Stimulated activated CD8-positive, alpha-beta memory T cell treated with anti-CD3 and anti-CD28 coated beads, Interleukin-12 subunit alpha, Interleukin-12 subunit beta, amount 100 ng/mL, for 24 hours (primary cell): Measurements from ENCODE around the gene NAV2.

Source experiments
- DNase-seq: peaks from one replicate; pipeline ENCODE4 v3.0.0-alpha.2; 2020; ENCODE audit errors: extremely low read depth

The NAV2 gene

DNA sequence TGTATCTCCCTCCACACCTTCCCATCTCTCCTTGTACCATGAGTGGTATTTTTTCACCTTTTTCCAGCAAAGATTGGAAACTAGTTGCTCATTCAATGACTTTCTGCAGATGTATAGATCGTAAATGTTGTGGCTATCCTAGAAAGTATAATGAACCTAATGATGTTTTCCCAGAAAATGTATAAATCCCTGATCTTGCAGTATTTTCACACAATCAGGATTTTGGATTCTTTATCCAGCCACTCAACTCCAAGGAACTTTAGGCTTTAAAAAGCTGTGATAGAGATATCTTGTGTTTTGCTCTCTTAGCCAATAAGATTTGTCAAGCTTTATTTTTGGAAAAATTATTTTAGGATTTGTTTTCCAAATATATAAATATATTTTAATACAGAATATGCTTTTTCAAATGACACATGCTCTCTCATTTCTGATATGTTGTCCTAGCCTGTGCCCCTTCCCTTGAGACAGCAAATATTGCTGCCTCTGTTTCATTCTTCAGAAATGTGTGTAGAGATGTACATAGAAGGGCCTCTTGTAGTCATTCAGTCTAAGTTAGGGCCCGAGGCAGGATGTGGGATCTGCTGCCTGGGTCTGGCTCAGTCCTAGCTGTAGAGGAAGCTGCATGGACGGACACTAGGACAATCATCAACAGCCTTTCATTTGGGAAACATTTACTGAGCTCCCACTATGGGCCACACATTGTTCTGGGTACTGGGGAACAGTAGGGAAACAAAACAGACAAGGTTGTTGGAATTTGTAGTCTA is 62.4 kb downstream of the NAV2 start:
- no peak for DNase-seq

DNA sequence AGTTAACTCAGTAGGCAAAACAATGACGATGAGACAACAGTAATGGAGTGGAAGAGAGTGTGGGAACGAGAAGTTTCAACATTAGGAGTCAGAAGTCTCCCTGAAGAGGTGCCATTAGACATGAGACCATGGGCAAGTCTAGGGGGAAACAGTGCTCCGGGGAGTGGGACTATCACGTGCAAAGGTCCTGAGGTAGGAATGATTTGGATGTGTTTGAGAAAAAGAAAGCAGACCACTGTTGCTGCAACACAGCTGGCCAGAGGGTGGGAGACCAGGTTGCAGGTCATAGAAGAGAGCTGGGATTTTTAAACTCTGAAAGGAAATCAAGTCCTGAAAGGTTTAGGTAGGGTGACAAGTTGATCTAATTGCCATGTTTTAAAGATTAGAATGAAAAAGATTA is 63.0 kb downstream of the NAV2 start:
- DNase-seq = no peak

DNA sequence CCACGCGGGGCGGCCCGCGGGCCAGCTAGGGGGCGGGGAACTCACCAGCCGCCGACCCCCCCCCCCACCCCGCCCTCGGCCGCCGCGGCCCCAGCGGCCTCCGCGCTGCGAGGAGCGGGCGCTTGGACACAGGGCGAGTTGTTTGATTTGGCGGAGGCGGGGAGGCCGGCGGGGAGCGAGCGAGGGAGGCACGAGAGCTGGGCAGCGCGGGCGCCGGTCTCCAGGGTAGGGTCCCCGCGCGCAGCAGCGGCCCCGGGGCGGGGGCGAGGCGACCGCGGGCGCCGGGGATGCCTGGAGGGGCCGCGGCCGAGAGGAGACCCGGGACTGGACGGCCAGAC is 64.4 kb downstream of the NAV2 start:
- no peak for DNase-seq

DNA sequence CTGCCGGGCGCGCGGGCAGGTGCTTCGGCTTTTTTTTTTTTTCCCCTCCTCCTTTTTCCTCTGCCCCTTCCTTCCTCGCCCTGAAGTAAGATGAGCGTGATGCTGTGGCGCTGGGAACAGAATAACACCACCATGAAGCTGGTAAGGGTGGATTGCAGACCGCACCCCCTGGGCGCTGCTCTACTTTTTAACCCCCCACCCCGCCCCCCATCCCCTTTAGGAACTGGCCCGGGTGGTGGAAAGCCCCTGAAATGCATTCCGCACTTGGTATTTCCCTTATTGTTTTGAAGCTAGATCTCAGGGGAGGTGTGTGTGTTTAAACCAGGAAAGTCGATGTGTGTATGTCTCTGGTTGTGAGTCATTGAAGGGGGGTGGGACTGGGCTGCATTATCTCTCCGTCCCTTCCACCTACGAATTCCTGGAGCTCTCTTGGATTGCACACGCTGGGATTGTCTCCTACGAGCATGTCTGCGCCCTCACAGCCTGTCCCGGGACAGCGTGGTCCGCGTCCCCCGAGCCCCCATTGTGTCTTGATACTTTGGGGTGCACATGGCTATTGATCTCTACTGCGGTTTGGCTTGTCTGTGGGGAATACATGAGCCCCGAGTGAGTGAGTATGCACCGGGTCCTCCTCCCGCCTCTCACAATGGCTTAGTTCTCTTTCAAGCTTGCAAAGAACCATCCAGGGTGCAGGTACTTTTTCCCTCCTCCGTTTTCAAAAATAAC is 64.9 kb downstream of the NAV2 start:
- DNase-seq = no peak

DNA sequence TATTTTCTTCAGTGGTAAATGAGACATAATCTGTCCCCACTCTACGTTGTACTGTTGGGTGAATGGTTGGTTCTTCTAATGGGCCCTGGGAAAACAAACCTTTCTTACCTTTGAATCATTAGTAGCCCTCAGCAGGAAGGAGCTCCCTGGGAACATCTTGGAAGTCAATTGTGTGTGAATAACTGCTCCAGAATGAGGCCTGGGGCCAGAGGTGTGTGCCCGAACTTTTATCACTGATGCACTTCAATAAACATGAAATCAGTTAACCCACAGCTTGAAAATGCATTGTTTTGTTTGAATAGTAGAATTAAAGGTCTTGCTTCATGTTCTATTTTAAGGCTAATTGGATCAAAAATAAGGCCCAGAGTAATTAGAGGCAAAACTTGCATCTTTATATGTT is 67.1 kb downstream of the NAV2 start:
- no peak for DNase-seq

DNA sequence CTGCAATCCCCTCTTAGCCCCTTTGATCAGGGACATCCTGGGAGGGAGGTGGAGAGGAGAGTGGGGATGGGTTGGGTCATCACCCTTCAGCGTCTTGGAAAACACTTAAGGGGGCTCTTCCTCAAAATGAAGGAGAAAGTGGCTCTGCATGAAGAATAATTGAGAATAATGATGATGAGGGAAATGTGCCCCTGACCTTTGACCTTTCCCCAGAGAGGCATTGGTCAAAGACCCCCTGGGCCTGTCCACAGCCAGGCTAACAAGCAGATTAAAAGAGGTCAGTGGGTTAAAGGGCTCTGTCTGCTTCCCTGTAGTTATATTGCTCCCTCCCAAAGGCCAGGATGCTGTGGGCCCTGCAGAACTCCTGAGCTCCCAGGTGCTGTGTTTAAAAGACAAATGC is 68.7 kb downstream of the NAV2 start:
- no peak for DNase-seq

DNA sequence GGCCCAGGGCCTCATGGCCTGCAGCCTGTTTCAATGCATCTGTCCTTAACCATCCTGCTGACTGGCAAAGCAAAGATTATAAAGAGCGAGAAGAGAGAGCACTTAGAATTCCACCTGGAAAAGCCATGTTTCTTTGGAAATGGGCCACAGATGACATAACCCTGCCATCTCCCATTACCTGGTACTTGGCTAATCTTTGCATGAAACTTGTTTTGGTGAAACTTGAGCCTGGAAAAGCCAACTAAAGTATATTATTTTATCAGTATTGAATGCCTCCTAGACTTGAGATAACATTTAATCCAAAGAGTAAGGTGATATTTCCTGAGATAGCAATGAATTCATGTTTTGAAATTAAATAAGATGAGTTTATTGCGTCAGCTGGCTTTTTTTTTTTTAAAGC is 72.6 kb downstream of the NAV2 start:
- DNase-seq = no peak

DNA sequence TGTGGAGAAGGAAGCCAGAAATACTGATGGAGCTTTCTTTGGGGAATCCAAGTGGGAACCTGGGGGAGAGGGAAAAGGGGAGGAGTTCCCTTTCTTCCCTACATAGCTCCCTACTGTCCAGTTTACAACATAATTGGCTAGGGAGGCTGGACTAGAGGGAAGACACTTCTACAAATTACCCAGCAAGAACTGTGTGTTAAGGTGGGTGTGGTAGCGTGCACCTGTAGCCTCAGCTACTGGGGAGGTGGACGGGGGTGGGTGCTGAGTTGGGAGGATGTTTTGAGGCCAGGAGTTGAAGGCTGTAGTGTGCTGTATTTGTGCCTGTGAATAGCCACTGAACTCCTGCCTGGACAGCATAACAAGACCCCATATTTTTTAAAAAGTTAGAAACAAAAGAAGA is 74.0 kb downstream of the NAV2 start:
- DNase-seq = no peak

DNA sequence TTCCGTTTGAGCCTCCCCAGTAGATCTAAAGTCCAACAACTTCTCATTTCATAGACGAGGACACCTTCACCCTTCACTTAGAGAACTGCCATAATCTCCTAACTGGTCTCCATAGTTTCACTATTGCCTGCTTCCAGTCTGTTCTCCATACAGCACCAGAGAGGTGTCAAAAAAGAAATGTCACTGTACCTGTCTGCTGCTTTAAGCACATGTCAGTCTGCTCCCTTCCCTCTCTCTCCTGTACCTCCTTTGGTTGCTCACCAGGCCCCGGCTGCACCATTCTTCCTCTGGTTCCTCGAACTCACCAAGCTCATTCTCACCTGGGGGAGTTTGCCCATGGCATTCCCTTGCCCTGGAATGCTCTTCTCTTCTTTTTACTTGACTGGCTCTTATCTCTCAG is 75.8 kb downstream of the NAV2 start:
- no peak for DNase-seq

DNA sequence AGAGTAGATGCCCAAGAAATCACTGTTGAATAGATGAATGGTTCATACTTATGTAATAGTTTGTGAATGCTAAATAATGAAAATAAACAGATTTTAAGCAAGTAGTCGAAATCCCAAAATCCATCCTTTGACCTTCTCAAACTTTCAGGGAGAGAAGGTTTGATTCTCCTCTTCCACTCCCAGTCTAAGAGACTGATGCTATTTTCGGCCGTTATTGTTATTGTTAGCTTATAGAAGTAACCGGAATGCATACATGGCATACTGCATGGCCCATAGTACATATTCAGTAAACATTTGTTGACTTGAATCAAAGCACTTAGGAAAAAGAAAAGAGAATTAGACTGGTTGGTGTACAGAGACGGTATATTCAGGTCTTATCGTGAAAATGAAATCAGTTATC is 76.6 kb downstream of the NAV2 start:
- DNase-seq = no peak

DNA sequence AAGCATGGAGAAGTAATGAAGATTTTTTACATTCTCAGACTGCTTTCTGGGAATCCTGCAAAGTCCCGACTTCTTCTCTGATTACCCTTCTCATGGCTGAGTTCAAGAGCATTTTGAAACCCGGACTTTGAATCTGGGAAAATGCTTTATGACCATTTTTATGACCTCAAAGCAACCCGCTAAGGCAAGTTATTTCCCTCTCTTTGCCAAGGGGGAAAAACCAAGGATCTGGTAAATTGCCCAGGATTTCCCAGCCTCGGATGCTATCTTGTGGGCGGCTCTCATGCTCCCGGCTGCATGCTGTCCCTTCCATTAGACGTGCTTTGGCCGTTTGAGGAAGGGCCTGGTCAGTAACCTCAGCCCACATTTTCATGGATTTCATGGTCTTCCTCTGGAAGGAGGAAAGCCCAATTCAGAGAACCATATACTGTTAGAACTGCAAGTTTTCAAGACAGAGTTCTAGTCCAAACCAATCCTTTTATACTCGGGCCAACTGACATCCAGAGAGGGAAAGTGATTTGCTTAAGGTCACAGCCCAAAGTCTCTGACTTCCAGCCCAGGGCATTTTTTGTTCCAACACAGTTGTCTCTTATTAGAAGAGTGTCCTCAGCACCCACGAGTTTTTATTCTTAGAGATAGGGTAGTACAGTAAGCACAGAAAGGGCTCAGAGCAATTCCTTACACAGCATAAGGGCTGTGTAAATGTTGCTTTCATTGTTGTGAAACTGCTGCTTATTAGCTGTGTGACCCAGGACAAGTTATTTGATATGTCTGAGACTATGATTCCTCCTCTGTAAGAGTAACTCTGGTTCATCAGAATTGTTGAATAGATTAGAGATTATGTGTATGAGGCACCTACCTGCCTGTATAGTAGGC is 77.4 kb downstream of the NAV2 start:
- DNase-seq = no peak

DNA sequence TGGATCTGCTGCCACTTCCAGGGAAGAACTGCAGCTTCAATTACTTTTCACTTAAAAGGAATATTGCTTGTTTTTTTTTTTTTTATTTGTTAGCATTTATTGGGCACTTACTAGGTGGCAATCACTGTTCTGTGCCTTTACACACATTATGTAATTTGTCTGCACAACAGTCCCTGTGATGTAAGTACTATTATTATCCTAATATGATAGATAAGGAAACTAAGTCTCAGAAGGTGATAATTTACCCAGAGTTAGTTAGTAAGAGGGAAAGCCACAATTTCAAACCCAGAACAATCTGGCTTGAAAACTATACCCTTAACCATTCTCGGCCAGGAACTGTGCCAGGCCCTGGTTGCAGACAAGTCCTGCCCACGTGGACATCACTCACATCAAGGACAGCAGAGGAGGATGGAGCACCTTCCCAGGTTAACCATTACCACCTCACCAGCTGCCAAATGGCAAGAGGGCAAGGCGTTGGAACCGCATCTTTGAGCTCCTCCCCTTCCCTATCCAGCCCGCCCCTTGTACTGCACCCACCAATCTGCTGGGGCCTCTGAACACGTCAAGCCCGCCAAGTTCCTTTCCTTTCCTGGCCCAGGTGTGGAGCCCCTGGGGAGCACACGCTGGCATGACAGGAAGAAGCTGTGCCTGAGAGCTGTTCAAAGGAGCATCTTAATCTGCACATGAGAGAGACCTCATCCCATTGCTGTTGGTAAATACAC is 78.4 kb downstream of the NAV2 start:
- no peak for DNase-seq

DNA sequence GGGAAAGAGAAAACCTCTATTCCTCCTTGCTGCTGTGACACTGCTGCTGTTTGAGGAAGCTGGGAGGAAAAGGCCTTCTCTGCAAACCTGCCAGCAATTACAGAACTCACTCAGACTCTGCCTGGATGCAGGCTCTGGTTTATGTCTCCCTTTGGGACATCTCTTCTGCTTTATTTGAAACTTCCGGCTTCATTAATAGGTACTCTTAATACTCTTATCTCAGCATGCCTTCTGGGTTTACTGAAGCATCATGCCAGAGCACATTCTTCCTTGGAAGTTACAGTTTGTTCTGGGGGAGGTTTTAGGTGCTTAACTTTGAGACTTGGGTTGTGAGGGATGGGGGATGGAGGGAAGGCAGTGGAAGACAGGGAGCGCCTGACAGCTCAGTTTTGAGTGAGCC is 79.9 kb downstream of the NAV2 start:
- no peak for DNase-seq

DNA sequence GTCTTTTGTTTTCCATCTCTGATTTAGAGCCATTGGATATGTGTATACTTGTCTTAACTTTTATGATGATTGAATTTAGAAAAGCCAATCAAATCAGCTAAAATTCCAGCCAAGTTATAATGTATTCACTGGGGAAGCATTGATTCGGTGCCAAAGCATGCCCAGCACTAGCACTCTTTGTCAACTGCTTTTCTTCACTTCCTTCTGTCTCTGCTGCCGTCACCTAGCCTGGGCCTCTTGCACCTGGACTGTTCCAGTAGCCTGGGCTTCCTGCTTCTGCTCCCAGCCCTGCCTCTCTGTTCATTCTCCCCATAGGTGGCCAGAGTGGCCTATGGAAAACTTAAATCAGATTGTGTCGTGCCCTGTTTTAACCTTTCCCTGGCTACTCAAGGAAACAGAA is 80.7 kb downstream of the NAV2 start:
- no peak for DNase-seq

DNA sequence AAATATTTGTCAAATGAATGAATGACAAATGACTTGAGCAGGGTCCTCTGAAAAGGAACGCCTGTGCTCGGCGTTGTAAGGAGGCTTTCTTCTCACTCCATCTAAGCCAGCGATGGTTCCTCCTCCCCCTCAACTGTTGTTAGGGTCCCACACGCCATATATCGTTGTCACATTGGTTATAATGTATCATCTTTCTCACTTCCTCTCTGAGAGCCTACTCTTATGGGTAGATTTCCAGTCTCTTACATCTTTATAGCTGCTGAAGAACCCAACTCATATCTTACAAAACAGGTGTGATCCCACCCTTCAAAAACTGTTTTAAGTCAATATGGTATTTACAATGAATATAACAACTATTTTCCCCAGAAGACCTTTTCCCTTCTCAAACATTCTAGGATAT is 81.5 kb downstream of the NAV2 start:
- no peak for DNase-seq

DNA sequence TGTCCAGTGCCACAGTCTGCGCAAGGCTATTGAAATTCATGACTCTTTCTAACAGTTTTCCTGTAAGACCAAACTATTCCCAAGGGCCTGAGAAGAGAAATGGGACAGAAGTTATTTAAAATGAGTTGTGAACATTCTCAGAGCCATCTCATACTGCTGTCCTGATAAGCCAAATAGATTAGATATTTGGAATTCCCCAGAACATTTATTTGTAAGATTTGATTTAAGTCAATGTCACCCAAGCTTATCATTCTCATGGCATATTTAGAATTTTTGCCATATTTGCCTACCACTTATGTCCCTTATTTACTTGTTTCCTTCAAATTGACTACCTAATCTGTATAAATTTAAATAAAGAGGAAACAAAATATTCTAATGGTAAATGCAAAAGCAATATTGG is 82.4 kb downstream of the NAV2 start:
- no peak for DNase-seq

DNA sequence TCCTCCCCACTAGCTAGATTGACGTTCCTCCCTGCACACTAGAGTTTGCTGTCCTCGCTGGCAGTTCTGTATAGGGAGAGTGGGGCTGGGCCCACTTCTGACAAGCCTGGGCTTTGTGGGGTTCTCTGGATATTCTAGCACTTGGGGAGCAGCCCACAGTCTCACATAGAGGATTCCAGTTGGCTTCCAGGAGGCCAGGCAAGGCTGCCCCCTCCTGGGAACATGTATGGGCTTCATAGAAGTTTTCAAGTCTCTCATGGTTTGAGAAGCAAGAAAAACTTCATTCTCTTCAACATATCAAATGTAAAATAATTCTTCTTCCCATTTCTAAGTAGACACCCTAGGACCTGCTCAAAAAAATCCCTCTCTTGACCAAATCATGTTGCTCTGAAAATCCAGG is 87.5 kb downstream of the NAV2 start:
- no peak for DNase-seq

DNA sequence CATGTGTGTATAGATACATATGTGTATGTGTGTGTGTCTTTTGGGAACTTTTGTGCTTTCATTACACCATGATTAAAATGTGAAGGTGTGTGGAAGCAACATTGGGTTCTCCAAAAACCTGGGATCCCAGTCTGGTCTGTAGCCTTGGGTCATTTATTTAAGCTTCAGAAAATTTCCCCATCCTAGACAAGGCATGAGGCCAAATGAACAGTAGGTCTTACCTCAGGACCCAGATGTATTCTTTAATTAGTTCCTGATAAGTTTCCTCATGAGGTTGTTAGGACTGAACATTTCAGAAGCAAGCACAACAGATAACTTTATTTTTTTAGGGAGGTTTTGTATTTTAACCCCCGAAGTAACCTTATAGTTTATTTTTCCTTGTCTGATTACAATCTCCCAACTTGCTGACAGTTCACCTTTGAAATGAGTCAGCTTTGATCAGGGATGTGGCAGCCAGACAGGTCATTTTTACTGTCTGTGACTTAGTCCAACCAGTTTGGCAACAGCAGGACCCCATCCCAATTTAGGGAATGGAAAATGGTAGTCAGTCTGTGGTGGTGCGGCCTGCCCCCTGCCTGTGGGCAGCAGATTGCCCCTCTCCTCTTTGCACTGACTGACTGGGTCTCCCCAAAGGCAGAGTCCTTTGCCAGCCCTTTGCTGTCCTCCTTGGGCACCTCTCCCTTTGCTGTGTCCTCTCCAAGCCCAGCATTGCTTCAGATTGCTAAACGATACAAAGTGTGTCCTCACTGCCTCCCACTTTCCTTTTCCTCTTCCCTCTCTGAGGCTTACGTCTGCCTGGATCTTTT is 88.3 kb downstream of the NAV2 start:
- no peak for DNase-seq

DNA sequence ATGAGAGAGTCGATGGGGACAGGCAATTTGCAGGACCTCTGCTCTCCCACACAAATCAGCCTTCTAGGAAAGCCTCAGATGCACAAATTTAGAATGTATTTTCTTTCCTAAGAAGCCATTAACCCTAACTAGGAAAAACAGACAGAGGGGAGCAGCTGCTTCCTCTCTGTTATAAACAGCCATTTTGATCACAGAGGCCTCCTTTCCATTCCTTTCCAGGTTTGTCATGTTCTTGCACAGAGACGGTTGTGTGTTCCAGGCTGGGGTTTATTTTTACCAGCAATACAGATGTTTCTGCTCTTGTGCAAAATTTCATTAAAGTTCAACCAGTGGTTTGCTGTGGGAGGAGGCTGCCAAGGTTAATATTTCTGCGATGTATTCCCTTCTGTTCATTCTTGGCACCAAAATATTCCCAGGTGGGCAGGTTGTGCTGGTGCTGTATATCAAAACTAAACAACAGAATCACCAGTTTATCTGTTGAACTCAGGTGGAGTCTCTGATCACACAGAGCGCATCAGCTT is 90.2 kb downstream of the NAV2 start:
- DNase-seq = no peak

DNA sequence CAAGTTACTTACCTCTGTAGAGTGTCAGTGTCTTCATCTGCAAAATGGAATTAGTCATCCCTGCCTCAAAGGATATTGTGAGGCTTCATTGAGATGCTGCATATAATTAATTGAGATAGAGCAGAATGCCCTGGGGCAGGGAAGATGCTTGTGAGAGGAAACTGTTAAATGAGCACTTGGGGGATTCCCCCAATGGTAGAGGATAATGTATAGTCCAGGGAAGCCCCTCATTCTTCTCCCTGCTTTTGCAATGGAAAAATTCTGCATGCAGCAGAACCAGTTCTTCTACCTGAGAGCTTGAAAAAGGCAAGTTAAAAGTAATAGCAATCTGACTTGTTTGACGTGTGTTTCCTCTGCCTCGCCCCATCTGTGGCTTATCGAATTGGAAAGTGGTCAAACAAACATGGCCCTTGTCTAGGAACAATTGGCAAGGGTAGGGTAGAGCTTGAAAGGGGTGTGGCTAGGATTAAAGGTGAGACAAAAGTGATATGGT is 90.9 kb downstream of the NAV2 start:
- no peak for DNase-seq

DNA sequence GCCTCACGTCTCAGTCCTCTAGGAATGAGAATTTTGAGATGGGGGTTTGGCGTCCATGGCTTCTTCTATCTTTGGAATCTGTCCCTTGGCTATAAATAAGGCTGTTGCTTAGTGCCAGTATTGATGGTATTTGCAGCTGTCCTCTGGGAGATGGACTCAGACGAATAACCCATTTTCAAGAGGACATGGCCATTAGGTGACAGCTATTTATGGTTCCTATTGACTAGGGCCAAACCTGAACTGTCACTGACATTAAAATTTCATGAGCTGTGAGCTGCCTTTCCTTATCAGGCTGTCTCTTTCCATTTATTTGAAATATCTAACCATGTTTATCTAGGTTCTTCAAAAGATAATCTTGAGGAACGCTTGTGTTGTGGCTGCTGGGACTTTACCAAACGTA is 92.7 kb downstream of the NAV2 start:
- no peak for DNase-seq
